Esophagus muscularis mucosa (tissue), 4 donors: ENCODE results near the gene UCK2.

ENCODE experiments used
- EP300 ChIP-seq: sonication (generic); formaldehyde crosslinking; IDR thresholded peaks from one replicate; pipeline ENCODE4 v1.6.1; 2017; ENCODE audit warnings: antibody characterized with exemption
- POLR2A ChIP-seq: fragments of 450-650 bp; IDR thresholded peaks from one replicate; pipeline ENCODE4 v1.6.1; 2017; ENCODE audit warnings: antibody characterized with exemption, moderate library complexity, mild to moderate bottlenecking, low read depth
- TF ChIP-seq, protein P1 (sequence below), 3 experiments: fragments of 200-600 bp in 2 of 3; fragments of 450-650 bp in 1 of 3; sonication (generic) in 2 of 3; IDR thresholded peaks; one replicate each; pipeline ENCODE4 v1.5.1; 2017 to 2019; ENCODE audit warnings: antibody characterized with exemption in 3 of 3, mild to moderate bottlenecking in 2 of 3, moderate library complexity in 1 of 3

DNA sequence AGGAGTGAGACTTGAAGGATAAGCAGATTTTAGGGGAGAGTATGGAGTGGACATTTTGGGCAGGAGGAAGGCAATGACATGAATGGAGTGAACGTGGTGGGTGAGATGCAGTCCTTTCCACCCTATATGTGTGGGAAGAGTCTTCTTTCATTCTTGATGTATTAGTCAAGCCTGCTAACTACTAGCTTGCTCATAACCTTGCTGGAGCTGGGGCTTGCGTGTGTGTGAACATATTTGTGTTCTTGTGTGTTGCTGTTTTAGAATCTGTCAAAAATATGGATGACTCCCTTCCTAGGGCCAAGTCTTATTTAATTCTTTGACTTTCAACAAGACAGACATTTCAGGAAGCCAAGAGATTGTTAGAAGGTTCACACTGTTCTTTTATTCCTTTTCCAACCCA, 132.7 kb downstream of the UCK2 start:
- TF ChIP-seq, protein P1, sequence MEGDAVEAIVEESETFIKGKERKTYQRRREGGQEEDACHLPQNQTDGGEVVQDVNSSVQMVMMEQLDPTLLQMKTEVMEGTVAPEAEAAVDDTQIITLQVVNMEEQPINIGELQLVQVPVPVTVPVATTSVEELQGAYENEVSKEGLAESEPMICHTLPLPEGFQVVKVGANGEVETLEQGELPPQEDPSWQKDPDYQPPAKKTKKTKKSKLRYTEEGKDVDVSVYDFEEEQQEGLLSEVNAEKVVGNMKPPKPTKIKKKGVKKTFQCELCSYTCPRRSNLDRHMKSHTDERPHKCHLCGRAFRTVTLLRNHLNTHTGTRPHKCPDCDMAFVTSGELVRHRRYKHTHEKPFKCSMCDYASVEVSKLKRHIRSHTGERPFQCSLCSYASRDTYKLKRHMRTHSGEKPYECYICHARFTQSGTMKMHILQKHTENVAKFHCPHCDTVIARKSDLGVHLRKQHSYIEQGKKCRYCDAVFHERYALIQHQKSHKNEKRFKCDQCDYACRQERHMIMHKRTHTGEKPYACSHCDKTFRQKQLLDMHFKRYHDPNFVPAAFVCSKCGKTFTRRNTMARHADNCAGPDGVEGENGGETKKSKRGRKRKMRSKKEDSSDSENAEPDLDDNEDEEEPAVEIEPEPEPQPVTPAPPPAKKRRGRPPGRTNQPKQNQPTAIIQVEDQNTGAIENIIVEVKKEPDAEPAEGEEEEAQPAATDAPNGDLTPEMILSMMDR (IDR thresholded peaks at IDR 0.05): no peak
- TF ChIP-seq POLR2A (no peak), EP300 (no peak)
